GM08714 (cell line): Measurements from ENCODE around the gene APOO.

Source experiments
- H3K4me3 ChIP-seq: fragments of 200-500 bp; sonication (Bioruptor generic); 2 replicates; pipeline ENCODE4 v1.5.1; 2014; ENCODE audit warnings: mild to moderate bottlenecking, low read length, inconsistent platforms
- ZNF274 ChIP-seq: IDR thresholded peaks from 2 replicates; pipeline ENCODE4 v1.6.1; 2012; ENCODE audit warnings: mild to moderate bottlenecking, low read depth, low read length

APOO gene

GRCh38 chrX:23803931-23804381 is 103.8 kb downstream of the APOO start:
- no peak overlapping the region for H3K4me3 ChIP-seq

DNA sequence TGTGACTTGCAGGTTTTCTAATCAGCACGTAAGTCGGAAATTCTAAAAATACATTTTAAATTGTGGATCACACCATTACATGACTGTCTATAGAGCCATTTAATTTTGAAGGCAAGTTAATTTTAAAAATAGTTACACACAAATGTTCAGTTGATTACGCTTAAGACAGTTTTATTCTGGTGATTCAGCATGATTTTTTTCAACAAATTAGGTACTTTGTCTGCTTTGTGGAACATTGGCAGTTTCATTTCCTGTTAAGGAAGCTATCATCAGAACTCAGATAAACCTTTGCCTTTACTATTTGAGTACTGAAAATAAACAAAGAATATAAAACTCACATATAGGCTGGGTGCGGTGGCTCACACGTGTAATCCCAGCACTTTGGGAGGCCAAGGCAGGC is 105.3 kb downstream of the APOO start:
- no peak for TF ChIP-seq ZNF274
- no peak overlapping the region for H3K4me3 ChIP-seq

More at GRCh38 chrX:23803931-23804381, 103.8 kb downstream of the APOO start:
- no peak for TF ChIP-seq ZNF274

GRCh38 chrX:23799469-23800065 is 108.2 kb downstream of the APOO start:
- H3K4me3 ChIP-seq, result no peak overlapping the region
- no peak for TF ChIP-seq ZNF274

DNA sequence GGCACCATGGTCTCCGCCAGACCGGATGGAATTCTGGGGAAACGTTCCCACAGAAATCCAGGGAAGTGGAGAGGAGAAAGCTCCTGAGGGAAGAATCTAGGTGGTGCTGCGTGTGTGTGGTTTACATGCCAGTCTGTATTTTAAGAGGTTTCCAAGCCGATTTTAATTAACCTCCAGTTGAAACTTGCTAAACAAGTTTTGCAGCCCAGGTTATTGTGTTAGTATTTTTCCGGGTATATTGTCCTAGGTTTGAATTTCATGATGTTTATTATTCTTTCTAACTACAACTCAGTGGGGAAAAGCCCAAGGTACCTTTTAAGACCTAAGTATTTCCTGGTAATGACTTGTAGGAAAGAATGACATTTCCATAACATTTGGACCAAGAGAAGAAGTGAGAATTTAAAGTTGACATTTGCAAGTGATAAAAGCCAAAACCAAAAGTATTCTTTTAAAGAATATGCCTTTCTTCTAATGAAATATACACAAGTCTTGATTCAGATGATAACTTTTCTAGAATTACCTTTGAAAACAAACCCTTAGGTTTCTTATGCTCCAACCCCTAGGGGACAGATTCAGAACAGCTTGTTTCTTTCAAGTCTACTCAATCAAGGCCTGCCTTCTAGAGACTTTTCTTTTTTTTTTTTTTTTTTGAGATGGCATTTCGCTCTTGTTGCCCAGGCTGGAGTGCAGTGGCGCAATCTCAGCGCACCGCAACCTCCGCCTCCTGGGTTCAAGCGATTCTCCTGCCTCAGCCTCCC is 110.2 kb downstream of the APOO start:
- TF ChIP-seq ZNF274, result no peak
- H3K4me3 ChIP-seq, result no peak overlapping the region

DNA sequence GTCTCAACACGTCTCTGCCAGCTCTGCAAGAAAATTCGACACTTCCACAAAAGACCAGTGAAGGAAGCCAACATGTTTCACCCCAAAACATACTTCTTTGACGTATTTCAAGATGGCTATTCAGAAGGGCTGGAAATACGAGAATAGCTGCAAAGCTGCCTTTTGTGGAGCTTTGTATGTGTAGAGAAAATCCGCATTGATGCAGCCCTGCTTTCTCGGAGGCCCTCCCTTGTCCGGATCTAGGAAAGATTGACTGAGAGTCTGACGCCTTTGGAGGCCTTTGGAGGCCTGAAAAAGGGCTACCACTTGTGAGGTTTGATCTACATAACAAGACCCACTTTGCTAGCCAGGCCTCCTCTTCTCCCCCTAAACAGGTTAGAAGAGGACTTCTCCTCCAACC is 112.5 kb downstream of the APOO start:
- no peak for TF ChIP-seq ZNF274
- no peak overlapping the region for H3K4me3 ChIP-seq

DNA sequence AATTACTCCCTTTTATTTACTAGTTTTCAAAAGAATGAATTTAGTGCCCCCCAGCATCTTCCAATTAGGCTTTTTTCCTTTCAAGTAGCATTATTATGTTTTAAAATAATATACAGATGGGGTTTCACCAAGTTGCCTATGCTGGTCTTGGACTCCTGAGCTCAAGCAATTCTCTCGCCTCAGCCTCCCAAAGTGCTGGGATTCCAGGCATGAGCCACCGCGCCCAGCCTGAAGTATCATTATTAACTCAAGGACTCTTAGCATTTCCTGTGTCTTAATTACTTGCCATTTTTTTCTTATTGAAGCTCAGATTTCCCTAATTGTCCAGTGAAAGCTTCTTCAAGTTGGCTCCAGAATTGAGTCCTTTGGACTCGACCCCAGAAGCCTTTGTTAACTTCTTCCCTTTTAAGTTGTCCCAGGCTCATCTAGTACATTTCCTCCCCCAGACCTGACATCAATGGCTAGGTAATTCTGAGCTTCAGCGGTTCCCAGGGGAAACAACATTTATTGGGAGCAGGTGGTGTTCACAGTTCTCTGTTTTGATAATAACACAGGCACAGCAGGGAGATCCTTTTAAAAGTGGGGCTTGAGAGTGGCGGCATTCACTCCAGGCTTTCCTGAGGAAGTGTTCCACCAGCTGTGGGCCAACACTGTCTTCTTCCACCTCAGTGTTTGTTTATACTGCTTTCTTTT is 114.7 kb downstream of the APOO start:
- TF ChIP-seq ZNF274, result no peak
- no peak overlapping the region for H3K4me3 ChIP-seq

DNA sequence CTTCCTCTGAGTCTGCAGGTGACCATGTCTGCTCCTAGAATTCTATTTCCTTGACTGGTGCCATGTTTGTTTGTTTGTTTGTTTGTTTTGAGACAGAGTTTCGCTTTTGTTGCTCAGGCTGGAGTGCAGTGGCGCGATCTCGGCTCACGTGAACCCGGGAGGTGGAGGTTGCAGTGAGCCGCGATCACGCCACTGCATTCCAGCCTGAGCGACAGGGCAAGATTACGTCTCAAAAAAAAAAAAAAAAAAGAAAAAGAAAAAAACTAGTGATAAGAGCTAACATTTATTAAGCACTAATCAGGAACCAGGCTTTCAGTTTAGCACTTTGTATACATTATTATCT is 117.6 kb downstream of the APOO start:
- TF ChIP-seq ZNF274, result no peak
- H3K4me3 ChIP-seq, result no peak overlapping the region

- H3K4me3 ChIP-seq, result no peak overlapping the region
- TF ChIP-seq ZNF274, result no peak
These were observed 118.2 kb downstream of the APOO start for GRCh38 chrX:23789386-23790154.

DNA sequence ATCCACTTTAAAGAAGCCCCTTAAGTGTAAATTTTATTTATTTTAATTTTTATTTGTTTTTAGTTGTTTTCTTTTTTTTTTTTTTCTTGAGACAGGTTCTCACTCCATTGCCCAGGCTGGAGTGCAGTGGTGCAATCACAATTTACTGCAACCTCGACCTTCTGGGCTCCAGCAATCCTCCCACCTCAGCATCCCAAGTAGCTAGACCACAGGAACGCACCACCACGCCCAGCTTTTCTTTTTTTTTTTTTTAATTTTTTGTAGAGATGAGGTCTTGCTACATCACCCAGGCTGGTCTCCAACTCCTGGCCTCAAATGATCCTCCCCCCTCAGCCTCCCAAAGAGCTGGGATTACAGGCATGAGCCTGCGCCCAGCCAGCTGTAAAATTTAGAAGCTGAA is 118.8 kb downstream of the APOO start:
- no peak overlapping the region for H3K4me3 ChIP-seq
- no peak for TF ChIP-seq ZNF274

- TF ChIP-seq ZNF274, result no peak
- H3K4me3 ChIP-seq, result no peak overlapping the region
These were observed 119.2 kb downstream of the APOO start for GRCh38 chrX:23788521-23788920.

DNA sequence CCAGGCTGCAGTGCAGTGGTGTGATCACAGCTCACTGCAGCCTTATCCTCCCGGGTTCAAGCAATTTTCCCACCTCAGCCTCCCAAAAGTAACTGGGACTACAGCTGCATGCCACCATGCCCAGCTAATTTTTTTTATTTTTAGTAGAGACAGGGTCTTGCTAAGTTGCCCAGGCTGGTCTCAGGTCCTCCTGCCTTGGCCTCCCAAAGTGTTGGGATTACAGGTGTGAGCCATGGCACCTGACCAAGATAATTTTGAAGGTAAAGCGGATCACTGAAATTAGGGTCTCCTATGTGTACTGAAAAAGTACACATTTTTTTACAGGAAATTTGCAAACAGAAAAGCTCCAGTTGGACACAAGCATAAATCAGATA is 120.0 kb downstream of the APOO start:
- H3K4me3 ChIP-seq, result no peak overlapping the region
- TF ChIP-seq ZNF274, result no peak

- TF ChIP-seq ZNF274, result no peak
- H3K4me3 ChIP-seq, result no peak overlapping the region
These were observed 121.4 kb downstream of the APOO start for GRCh38 chrX:23786268-23786815.

DNA sequence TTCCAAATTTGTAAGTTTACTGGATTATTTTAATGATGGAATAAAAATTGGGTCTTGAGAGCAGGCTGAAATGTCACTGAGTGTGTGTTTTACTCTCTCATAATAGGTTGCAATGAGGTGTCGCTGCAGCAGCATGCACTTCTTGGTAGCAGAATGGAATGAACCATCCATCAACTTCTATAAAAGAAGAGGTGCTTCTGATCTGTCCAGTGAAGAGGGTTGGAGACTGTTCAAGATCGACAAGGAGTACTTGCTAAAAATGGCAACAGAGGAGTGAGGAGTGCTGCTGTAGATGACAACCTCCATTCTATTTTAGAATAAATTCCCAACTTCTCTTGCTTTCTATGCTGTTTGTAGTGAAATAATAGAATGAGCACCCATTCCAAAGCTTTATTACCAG is 122.2 kb downstream of the APOO start:
- no peak for TF ChIP-seq ZNF274
- H3K4me3 ChIP-seq, result peak overlapping the region; percentile 87; the same call in 1 of the 2 replicates
